ENCODE measurements around the gene DOCK9. TPM values are rescaled to one million over a fixed set of nuclear protein-coding genes. Genes with fewer than 3 reads are reported as not detected.

DOCK9 gene
- polyA plus RNA-seq, 3 donors = 0.01 TPM; not detected in 2

DNA sequence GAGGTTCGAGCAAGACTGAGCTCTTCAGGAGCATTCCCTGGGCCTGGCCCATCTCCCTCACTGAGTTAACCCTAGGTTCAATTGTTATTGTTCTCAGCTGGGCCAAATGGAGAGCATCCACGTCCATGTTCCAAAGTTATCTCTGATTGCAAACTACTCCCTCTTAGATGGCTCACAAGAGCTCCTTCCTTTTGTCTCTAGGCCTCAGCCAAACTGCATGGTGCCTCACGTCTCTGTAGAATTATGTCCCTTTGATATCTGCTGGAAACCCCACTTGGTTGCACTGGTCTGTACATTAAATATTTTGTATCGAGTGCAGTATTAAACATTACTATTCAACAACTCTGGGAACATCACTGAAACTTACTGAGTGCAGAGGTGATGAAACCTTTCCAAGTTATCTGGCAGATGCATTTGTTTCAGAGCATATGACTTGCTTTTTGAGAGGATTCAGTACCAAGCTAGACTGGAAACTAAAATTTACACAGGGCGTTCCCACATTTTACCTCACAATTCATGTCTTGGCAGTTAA is 38.1 kb downstream of the DOCK9 start:
- peaks cover 3% of the 10 kb centered on the region for H3K4me1 Mint-ChIP-seq
- no peak overlapping the region for H2AFZ ChIP-seq (ENCODE audit: insufficient read depth, low read depth, low read length, poor library complexity, severe bottlenecking)

DNA sequence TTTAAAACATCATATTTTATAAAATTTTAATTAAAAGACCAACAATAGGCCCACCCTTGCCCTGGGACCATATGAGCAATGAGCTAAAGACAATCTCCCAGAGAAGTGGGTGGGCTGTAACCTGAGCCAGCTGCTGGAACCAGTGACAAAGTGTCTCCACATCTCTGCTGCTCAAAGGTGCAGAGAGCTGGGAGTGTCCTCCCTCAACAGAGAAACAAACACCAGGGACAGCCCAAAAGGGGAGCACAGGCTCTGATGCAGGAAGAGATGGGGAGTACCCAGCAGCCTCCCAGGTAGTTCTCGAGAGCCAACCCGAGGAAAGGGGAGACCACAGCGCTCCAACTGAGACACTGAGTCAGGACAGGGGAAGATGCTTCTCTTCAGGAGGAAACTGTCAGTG is 39.1 kb downstream of the DOCK9 start:
- H3K27me3 ChIP-seq (ENCODE audit: control insufficient read depth in 2 of 2, insufficient read depth in 2 of 2, low read length in 2 of 2) = no peaks in the 10 kb centered on the region
- no peak overlapping the region for H3K27ac ChIP-seq (ENCODE audit: low read depth in 1 of 2, low read length in 2 of 2)
- no peak overlapping the region for H3K4me3 Mint-ChIP-seq
- no peak for DNase-seq
- no peak overlapping the region for H3K4me3 ChIP-seq (replicated peaks in 1 of 3; ENCODE audit: low read depth in 2 of 3, low read length in 3 of 3)
- peaks cover 3% of the 10 kb centered on the region for H3K4me1 Mint-ChIP-seq
- peaks cover 3 to 10% (median 5%) of the 10 kb centered on the region in 7 donors for H3K9me3 Mint-ChIP-seq
- H3K79me2 ChIP-seq (ENCODE audit: insufficient read depth, low read length) = no peaks in the 10 kb centered on the region
- intact Hi-C loops (cut with micrococcal nuclease) = no loop called here
- H3K9me3 ChIP-seq (replicated peaks in 1 of 2; ENCODE audit: control insufficient read depth in 1 of 2, insufficient read depth in 1 of 2, low read length in 2 of 2) = peaks cover 0 to 5% of the 10 kb centered on the region in 2 donors
- no peaks in the 10 kb centered on the region for H3K36me3 Mint-ChIP-seq
- H4K20me1 ChIP-seq (ENCODE audit: insufficient read depth, low read length) = no peaks in the 10 kb centered on the region
- no peak overlapping the region for H3K9ac ChIP-seq (ENCODE audit: insufficient read depth, low read length, poor library complexity, severe bottlenecking)
- WGBS (ENCODE audit: insufficient coverage) = 93% methylated on average over 3 of the region's 3 CpGs
- H3K27ac Mint-ChIP-seq = no peak overlapping the region
- peaks cover 2 to 10% (median 8%) of the 10 kb centered on the region in 3 donors for H3K27me3 Mint-ChIP-seq (ENCODE audit: low read depth in 3 of 3)
- H3K4me2 ChIP-seq (replicated peaks; ENCODE audit: extremely low read depth, low read length, poor library complexity, severe bottlenecking) = no peak overlapping the region
- H2AFZ ChIP-seq (ENCODE audit: insufficient read depth, low read depth, low read length, poor library complexity, severe bottlenecking) = no peak overlapping the region
- no peaks in the 10 kb centered on the region for H3K36me3 ChIP-seq (replicated peaks in 1 of 2; ENCODE audit: control insufficient read depth in 1 of 2, insufficient read depth in 2 of 2, low read length in 2 of 2)
- no peaks in the 10 kb centered on the region for H3K4me1 ChIP-seq (ENCODE audit: control insufficient read depth in 1 of 2, insufficient read depth in 2 of 2, low read length in 2 of 2)
- TF ChIP-seq CTCF (IDR thresholded peaks at IDR 0.05) = no peak

More for the DNA sequence above, 38.1 kb downstream of the DOCK9 start:
- Histone ChIP-seq H3K27ac (ENCODE audit: low read depth in 1 of 2, low read length in 2 of 2) (no peak overlapping the region), H4K20me1 (ENCODE audit: insufficient read depth, low read length) (no peaks in the 10 kb centered on the region), H3K4me3 (replicated peaks in 1 of 3; ENCODE audit: low read depth in 2 of 3, low read length in 3 of 3) (no peak overlapping the region), H3K27me3 (ENCODE audit: control insufficient read depth in 2 of 2, insufficient read depth in 2 of 2, low read length in 2 of 2) (peaks cover 0 to 3% of the 10 kb centered on the region in 2 donors), H3K9me3 (replicated peaks in 1 of 2; ENCODE audit: control insufficient read depth in 1 of 2, insufficient read depth in 1 of 2, low read length in 2 of 2) (no peaks in the 10 kb centered on the region), H3K79me2 (ENCODE audit: insufficient read depth, low read length) (no peaks in the 10 kb centered on the region), H3K4me1 (ENCODE audit: control insufficient read depth in 1 of 2, insufficient read depth in 2 of 2, low read length in 2 of 2) (no peaks in the 10 kb centered on the region), H3K9ac (ENCODE audit: insufficient read depth, low read length, poor library complexity, severe bottlenecking) (no peak overlapping the region), H3K4me2 (replicated peaks; ENCODE audit: extremely low read depth, low read length, poor library complexity, severe bottlenecking) (no peak overlapping the region), H3K36me3 (replicated peaks in 1 of 2; ENCODE audit: control insufficient read depth in 1 of 2, insufficient read depth in 2 of 2, low read length in 2 of 2) (no peaks in the 10 kb centered on the region)
- H3K27me3 Mint-ChIP-seq (ENCODE audit: low read depth in 3 of 3) = peaks cover 2 to 10% (median 8%) of the 10 kb centered on the region in 3 donors
- no peak overlapping the region for H3K4me3 Mint-ChIP-seq
- DNase-seq = no peak
- 90% methylated on average over 2 of the region's 5 CpGs for WGBS (ENCODE audit: insufficient coverage)
- H3K36me3 Mint-ChIP-seq = no peaks in the 10 kb centered on the region
- H3K27ac Mint-ChIP-seq = no peak overlapping the region
- H3K9me3 Mint-ChIP-seq = peaks cover 0 to 3% (median 0%) of the 10 kb centered on the region in 7 donors
- intact Hi-C loops (cut with micrococcal nuclease) = no loop called here
- no peak for TF ChIP-seq CTCF (IDR thresholded peaks at IDR 0.05)

Data from CD14-positive monocyte (primary cell).